B cell (primary cell): ENCODE results near the gene CADM2. TPM values are rescaled to one million over a fixed set of nuclear protein-coding genes. Genes with fewer than 3 reads are reported as not detected.

Experiments used
- ATAC-seq: fragments of 200-7000 bp; cut with Tn5 transposase; one replicate; pipeline ENCODE4 v1.10.0; 2021; ENCODE audit warnings: low read depth, mild to moderate bottlenecking, moderate number of reproducible peaks, moderate library complexity
- CTCF ChIA-PET: fragments of 350-600 bp; sonication (Branson Sonifier 250); formaldehyde crosslinking; loops from one replicate; lab custom pipeline; 2021; ENCODE audit warnings: antibody characterized with exemption, inconsistent platforms; lab: Charles Lee
- POLR2A ChIA-PET: fragments of 350-600 bp; sonication (Branson Sonifier 250); formaldehyde crosslinking; loops from one replicate; lab custom pipeline; 2021; ENCODE audit warnings: antibody characterized with exemption; lab: Charles Lee
- DNase-seq: peaks from one replicate; pipeline ENCODE4 v3.0.0; 2013
- H2AFZ ChIP-seq: 2 replicates; pipeline ENCODE4 v1.6.1; 2012; ENCODE audit warnings: mild to moderate bottlenecking, low read depth, low read length; ENCODE audit not compliant: insufficient read depth, poor library complexity, severe bottlenecking
- H3K27ac ChIP-seq, 2 donors: 1 replicate in 1 of 2; 2 replicates in 1 of 2; pipeline ENCODE4 v1.5.1; 2012 to 2013; ENCODE audit warnings: low read length in 2 of 2, mild to moderate bottlenecking in 2 of 2, moderate library complexity in 1 of 2
- H3K27me3 ChIP-seq, 4 experiments: fragments of 200-600 bp in 1 of 4; sonication (generic) in 1 of 4; replicated peaks in 1 of 4; 1 replicate in 2 of 4; 2 replicates in 2 of 4; pipeline versions ENCODE4 v1.6.1 to v1.7.0; 2013 to 2016; ENCODE audit warnings: low read length in 3 of 4, mild to moderate bottlenecking in 2 of 4, mixed read lengths in 1 of 4, moderate library complexity in 1 of 4; ENCODE audit not compliant: insufficient read depth in 4 of 4, control insufficient read depth in 3 of 4; ENCODE audit errors: control extremely low read depth in 1 of 4
- H3K36me3 ChIP-seq, 2 experiments: replicated peaks in 1 of 2; 1 replicate in 1 of 2; 2 replicates in 1 of 2; pipeline versions ENCODE4 v1.6.1 to v1.7.1; 2013; ENCODE audit warnings: low read length in 1 of 2; ENCODE audit not compliant: insufficient read depth in 2 of 2, control insufficient read depth in 1 of 2; ENCODE audit errors: control extremely low read depth in 1 of 2, extremely low read depth in 1 of 2
- H3K4me1 ChIP-seq, 2 donors: fragments of 200-600 bp in 1 of 2; sonication (generic) in 1 of 2; 1 replicate in 1 of 2; 2 replicates in 1 of 2; pipeline versions ENCODE4 v1.5.1 to v1.6.1; 2013 to 2017; ENCODE audit warnings: low read length in 2 of 2; ENCODE audit not compliant: control insufficient read depth in 2 of 2, insufficient read depth in 2 of 2
- H3K4me2 ChIP-seq: replicated peaks from 2 replicates; pipeline ENCODE3; 2012; ENCODE audit warnings: mild to moderate bottlenecking, low read depth, low read length; ENCODE audit not compliant: poor library complexity, severe bottlenecking
- H3K4me3 ChIP-seq, 5 experiments: fragments of 200-600 bp in 1 of 5; sonication (generic) in 1 of 5; 1 replicate in 3 of 5; 2 replicates in 2 of 5; pipeline versions ENCODE4 v1.5.1 to v1.7.0; 2011 to 2016; ENCODE audit warnings: low read length in 4 of 5, mild to moderate bottlenecking in 4 of 5, low read depth in 2 of 5, control low read depth in 1 of 5, moderate library complexity in 1 of 5; ENCODE audit not compliant: insufficient read depth in 1 of 5; ENCODE audit errors: control extremely low read depth in 1 of 5, extremely low read depth in 1 of 5
- H3K79me2 ChIP-seq: fragments of 200-600 bp; sonication (generic); one replicate; pipeline ENCODE4 v1.6.0; 2016; ENCODE audit warnings: low read length; ENCODE audit not compliant: control insufficient read depth, insufficient read depth
- H3K9ac ChIP-seq: fragments of 200-600 bp; sonication (generic); 2 replicates; pipeline ENCODE4 v1.6.1; 2017; ENCODE audit warnings: mild to moderate bottlenecking, low read length, moderate library complexity
- H3K9me3 ChIP-seq, 3 donors: one replicate each; pipeline versions ENCODE4 v1.6.1 to v1.7.1; 2013; ENCODE audit warnings: low read length in 2 of 3; ENCODE audit not compliant: control insufficient read depth in 2 of 3, insufficient read depth in 1 of 3; ENCODE audit errors: control extremely low read depth in 1 of 3
- H4K20me1 ChIP-seq: 2 replicates; pipeline ENCODE4 v1.6.0; 2012; ENCODE audit warnings: mild to moderate bottlenecking, low read length; ENCODE audit not compliant: insufficient read depth, control insufficient read depth, poor library complexity, severe bottlenecking
- H3K27ac Mint-ChIP-seq: one replicate; pipeline ENCODE4 v1.8.0; 2021; ENCODE audit warnings: mixed read lengths
- H3K27me3 Mint-ChIP-seq: one replicate; pipeline ENCODE4 v1.8.0; 2021; ENCODE audit warnings: mixed read lengths
- H3K4me1 Mint-ChIP-seq: one replicate; pipeline ENCODE4 v1.8.0; 2021; ENCODE audit warnings: mixed read lengths
- H3K4me3 Mint-ChIP-seq: one replicate; pipeline ENCODE4 v1.8.0; 2021; ENCODE audit warnings: mixed read lengths
- H3K9me3 Mint-ChIP-seq: one replicate; pipeline ENCODE4 v1.8.0; 2022; ENCODE audit warnings: mixed read lengths; ENCODE audit not compliant: insufficient read depth
- CTCF ChIP-seq: fragments of 200-600 bp; IDR thresholded peaks from one replicate; pipeline ENCODE4 v1.8.0; 2022; ENCODE audit warnings: antibody characterized with exemption, mild to moderate bottlenecking
- EZH2 ChIP-seq: IDR thresholded peaks from 2 replicates; pipeline ENCODE4 v1.6.1; 2012; ENCODE audit warnings: borderline replicate concordance, low read depth, mild to moderate bottlenecking, moderate library complexity, low read length; ENCODE audit not compliant: insufficient read depth, poor library complexity, severe bottlenecking
- WGBS: methylation state at CpG from one replicate; pipeline ENCODE4 v1.1.5; 2013; ENCODE audit warnings: missing lambda C conversion rate; ENCODE audit not compliant: insufficient coverage; 5-methylcytosine and 5-hydroxymethylcytosine counted together
- intact Hi-C: fragments of 100-400 bp; cut with micrococcal nuclease; formaldehyde crosslinking; loops from one replicate; pipeline ENCODE4 v1.10.0; 2022
- polyA plus RNA-seq: library from polyadenylated mRNA; depleted of rRNA; stranded (reverse); fragments of >200 nt; gene quantifications from 2 replicates; pipeline ENCODE4 v1.2.3, GENCODE V29; 2012
- total RNA-seq, 2 donors: library from RNA; stranded (reverse); fragments of 120-200 nt in 1 of 2; gene quantifications; 1 replicate in 1 of 2; 2 replicates in 1 of 2; pipeline versions ENCODE4 v1.2.3 to v1.2.4, GENCODE V29; 2013 to 2022

The CADM2 gene
- total and polyA plus RNA-seq, 2 donors (not counting 1 experiment from before 2014, with no cell fraction given) = 0.10 to 0.37 TPM

DNA sequence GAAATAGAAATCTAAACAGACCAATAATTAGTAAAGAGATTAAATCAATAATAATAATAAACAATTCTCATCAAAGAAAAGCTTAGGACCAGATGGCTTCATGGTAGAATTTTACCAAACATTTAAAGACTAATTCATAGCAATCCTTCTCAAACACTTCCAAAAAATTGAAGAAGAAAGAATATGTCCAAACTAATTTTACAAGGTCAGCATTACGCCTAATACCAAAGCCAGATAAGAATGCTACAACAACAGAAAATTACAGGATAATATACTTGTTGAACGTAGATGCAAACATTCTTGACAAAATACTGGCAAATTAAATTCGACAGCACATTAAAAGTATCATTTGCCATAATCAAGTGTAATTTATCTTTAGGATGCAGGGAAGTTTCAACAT is 36.1 kb upstream of the CADM2 start:
- intact Hi-C loops = no loop called here
- H3K4me1 ChIP-seq = no peaks in the 10 kb centered on the region

DNA sequence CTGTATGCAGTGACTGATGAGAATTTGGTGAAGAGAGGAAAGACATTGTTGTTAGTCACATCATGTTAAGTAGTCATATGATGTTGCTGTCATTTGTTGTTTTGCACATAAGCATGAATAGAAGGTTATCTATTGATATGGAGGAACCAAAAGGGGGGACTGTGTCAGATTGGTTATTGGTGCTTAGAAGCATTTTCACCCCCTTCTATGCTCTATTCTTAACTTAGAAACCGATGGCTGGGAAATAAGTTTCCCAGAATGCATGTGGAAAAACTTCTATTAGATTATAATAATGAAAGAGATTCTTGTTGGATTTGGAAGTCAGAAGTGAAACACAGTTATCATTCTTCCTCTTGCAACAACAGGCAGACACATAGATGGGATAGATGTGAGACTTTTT is 33.2 kb upstream of the CADM2 start:
- Histone ChIP-seq H3K79me2 (no peaks in the 10 kb centered on the region), H2AFZ (no peak overlapping the region), H3K4me1 (no peaks in the 10 kb centered on the region), H3K9me3 (peaks cover 0 to under 1% (median 0%) of the 10 kb centered on the region in 3 donors), H4K20me1 (no peaks in the 10 kb centered on the region), H3K27ac (no peak overlapping the region), H3K9ac (no peak overlapping the region), H3K4me3 (no peak overlapping the region), H3K36me3 (no peaks in the 10 kb centered on the region), H3K27me3 (no peaks in the 10 kb centered on the region), H3K4me2 (no peak overlapping the region)
- no peak for ATAC-seq
- POLR2A ChIA-PET = no interaction called here
- no peaks in the 10 kb centered on the region for H3K4me1 Mint-ChIP-seq
- H3K4me3 Mint-ChIP-seq = no peak overlapping the region
- WGBS = no CpG with 5 or more reads among the region's 1 CpG
- H3K9me3 Mint-ChIP-seq = peaks cover 3% of the 10 kb centered on the region
- TF ChIP-seq CTCF (no peak), EZH2 (no peak)
- H3K27ac Mint-ChIP-seq = no peak overlapping the region
- CTCF ChIA-PET = interaction anchor here (0.6 kb wide), 1 partner anchor 22 kb away, joined by 3 read pairs; no protein-coding TSS in a partner anchor
- intact Hi-C loops = no loop called here
- H3K27me3 Mint-ChIP-seq = no peaks in the 10 kb centered on the region
- DNase-seq = no peak

More for the DNA sequence above, 36.1 kb upstream of the CADM2 start:
- ChIA-PET POLR2A (no interaction called here), CTCF (no interaction called here)
- H3K4me3 ChIP-seq = no peak overlapping the region
- no peak overlapping the region for H3K4me3 Mint-ChIP-seq
- H3K27me3 Mint-ChIP-seq = no peaks in the 10 kb centered on the region
- ATAC-seq (no peak), DNase-seq (no peak)
- no peak overlapping the region for H2AFZ ChIP-seq
- H3K79me2 ChIP-seq = no peaks in the 10 kb centered on the region
- no peaks in the 10 kb centered on the region for H3K36me3 ChIP-seq
- no peaks in the 10 kb centered on the region for H3K4me1 Mint-ChIP-seq
- H3K9me3 ChIP-seq = peaks cover 0 to 7% (median 0%) of the 10 kb centered on the region in 3 donors
- TF ChIP-seq EZH2 (no peak), CTCF (no peak)
- no peak overlapping the region for H3K9ac ChIP-seq
- WGBS = no CpG with 5 or more reads among the region's 3 CpGs
- peaks cover 6% of the 10 kb centered on the region for H3K9me3 Mint-ChIP-seq
- H3K4me2 ChIP-seq = no peak overlapping the region
- no peak overlapping the region for H3K27ac Mint-ChIP-seq
- no peaks in the 10 kb centered on the region for H3K27me3 ChIP-seq
- H4K20me1 ChIP-seq = no peaks in the 10 kb centered on the region
- H3K27ac ChIP-seq = no peak overlapping the region
